ENCODE data around the gene ASTN2. TPM values are rescaled to one million over a fixed set of nuclear protein-coding genes. Genes with fewer than 3 reads are reported as not detected.

ASTN2 gene
- total RNA-seq, 2 donors from 2014 or later: 2.2 to 5.1 TPM

DNA sequence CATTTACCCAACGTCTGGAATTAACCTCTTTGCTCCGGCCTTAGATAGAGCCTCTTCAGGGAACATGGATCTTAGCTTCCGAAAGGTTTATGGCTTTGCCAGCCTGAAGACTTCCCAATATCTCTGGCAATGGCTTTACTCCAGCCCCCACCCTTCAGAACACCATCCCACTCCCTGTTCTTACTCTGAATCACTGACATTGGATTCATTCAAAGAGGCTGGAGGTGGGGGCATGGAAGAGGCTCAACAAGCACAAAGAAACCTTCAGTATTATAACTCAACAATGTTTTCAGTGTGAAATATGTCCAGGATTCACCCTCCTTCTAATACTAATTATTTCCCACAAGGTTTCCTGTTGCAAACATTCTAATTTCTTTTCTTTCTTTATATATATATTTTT lies 91.5 kb downstream of the ASTN2 start:
- no peak for ATAC-seq
- H3K36me3 Mint-ChIP-seq: peaks cover 5% of the 10 kb centered on the region

DNA sequence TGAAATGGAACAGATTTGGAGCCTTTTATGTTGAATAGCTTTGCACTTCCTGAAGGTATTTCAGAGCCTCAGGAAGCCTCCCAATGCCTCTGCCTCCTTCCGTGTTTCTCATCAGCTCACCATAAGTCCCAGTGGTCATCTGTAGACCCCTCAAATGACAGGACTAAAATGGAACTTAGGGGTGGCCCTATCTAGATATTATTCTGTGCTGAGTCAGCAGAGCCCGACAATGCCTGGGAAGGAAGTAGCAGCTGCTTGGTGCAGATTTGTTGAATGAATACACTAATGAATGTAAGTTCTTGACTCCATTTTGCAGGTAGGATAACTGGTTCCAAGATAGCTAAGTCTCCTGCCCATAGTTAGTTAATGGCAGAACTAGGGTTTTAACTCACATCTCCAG lies 97.7 kb downstream of the ASTN2 start:
- ATAC-seq (no peak), DNase-seq (ENCODE audit: low spot score) (no peak)
- H3K27me3 Mint-ChIP-seq: peaks cover 0 to 1% of the 10 kb centered on the region in 2 donors
- H3K9me3 Mint-ChIP-seq: peaks cover 5% of the 10 kb centered on the region
- no peak overlapping the region for H3K27ac Mint-ChIP-seq
- H3K4me3 Mint-ChIP-seq: no peak overlapping the region
- no peaks in the 10 kb centered on the region for H3K36me3 Mint-ChIP-seq
- H3K4me1 Mint-ChIP-seq (ENCODE audit: low read depth in 2 of 2): no peaks in the 10 kb centered on the region

More for the DNA sequence above, 91.5 kb downstream of the ASTN2 start:
- DNase-seq (ENCODE audit: low spot score): no peak
- no peaks in the 10 kb centered on the region for H3K4me1 Mint-ChIP-seq (ENCODE audit: low read depth in 2 of 2)
- H3K9me3 Mint-ChIP-seq: peaks cover 15% of the 10 kb centered on the region
- no peak overlapping the region for H3K4me3 Mint-ChIP-seq
- no peak overlapping the region for H3K27ac Mint-ChIP-seq
- H3K27me3 Mint-ChIP-seq: peaks cover 0 to 2% of the 10 kb centered on the region in 2 donors

DNA sequence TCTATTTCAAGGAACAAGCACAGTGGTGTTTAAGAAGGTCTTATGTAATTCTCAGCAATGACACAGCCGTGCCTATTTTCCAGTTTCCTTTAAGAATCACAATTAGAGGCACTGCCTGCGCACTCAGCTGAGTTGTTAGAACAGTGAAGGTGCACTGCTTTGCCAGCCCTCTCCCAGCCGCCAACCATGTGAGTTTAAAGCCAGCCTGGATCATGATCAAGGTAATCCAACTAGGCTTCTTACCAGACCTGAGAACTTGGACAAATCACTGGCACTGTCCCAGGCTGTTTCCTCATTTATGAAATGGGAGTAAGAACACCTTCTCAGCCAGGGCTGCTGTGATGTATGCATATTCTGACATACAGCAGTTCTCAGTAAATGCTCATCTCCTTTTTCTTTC lies 99.6 kb downstream of the ASTN2 start:
- H3K9me3 Mint-ChIP-seq: peaks cover 4% of the 10 kb centered on the region

DNA sequence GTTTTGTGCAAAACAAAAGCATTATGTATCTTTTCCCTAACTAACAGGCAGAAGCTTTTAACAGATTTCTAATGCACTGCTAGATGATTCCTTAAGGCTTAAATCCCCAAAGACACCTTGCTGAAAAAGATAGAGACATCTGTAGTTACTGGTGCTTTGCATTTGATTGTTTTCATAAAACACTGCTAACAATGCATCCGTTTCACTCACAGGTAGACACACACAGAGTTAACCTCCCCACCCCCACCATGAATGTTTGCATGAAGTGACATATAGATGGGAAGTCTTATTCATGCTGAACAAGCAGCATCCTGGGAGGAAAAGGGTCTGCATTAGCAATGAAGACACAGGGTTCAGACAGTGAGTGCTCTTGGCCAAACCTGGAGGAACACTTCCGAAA lies 100.9 kb downstream of the ASTN2 start:
- peaks cover 8% of the 10 kb centered on the region for H3K9me3 Mint-ChIP-seq
- H3K36me3 Mint-ChIP-seq: no peaks in the 10 kb centered on the region
- DNase-seq (ENCODE audit: low spot score): no peak
- no peak overlapping the region for H3K4me3 Mint-ChIP-seq
- ATAC-seq: no peak
- no peak overlapping the region for H3K27ac Mint-ChIP-seq
- no peaks in the 10 kb centered on the region for H3K4me1 Mint-ChIP-seq (ENCODE audit: low read depth in 2 of 2)
- H3K27me3 Mint-ChIP-seq: no peaks in the 10 kb centered on the region

More for the DNA sequence above, 99.6 kb downstream of the ASTN2 start:
- no peak for DNase-seq (ENCODE audit: low spot score)
- H3K4me1 Mint-ChIP-seq (ENCODE audit: low read depth in 2 of 2): no peaks in the 10 kb centered on the region
- H3K27ac Mint-ChIP-seq: no peak overlapping the region
- H3K4me3 Mint-ChIP-seq: no peak overlapping the region
- no peaks in the 10 kb centered on the region for H3K27me3 Mint-ChIP-seq
- no peaks in the 10 kb centered on the region for H3K36me3 Mint-ChIP-seq
- ATAC-seq: no peak

DNA sequence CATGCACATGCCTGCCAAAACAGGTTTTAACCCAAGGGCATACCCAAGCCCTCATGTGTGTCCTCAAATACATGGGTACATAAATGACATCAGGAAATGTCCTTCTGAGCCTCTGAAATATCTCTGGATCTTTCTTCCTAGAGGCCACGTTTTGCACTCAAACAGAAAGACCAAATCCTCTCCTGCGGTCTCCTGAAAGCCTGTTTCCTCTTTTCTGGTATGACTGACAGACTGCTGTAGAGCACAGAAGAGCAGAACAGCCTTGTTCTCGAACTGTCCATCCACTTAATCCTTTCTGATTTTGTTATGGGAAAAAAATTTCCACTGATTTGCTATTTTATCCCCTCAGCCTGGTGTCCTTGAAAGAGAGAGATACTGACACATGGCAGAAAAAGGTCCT lies 107.2 kb downstream of the ASTN2 start:
- Mint-ChIP-seq H3K4me3 (no peak overlapping the region), H3K4me1 (ENCODE audit: low read depth in 2 of 2) (no peaks in the 10 kb centered on the region), H3K27me3 (peaks cover 0 to 7% of the 10 kb centered on the region in 2 donors), H3K27ac (no peak overlapping the region), H3K9me3 (peaks cover 5% of the 10 kb centered on the region), H3K36me3 (no peaks in the 10 kb centered on the region)
- no peak for DNase-seq (ENCODE audit: low spot score)
- ATAC-seq: no peak

DNA sequence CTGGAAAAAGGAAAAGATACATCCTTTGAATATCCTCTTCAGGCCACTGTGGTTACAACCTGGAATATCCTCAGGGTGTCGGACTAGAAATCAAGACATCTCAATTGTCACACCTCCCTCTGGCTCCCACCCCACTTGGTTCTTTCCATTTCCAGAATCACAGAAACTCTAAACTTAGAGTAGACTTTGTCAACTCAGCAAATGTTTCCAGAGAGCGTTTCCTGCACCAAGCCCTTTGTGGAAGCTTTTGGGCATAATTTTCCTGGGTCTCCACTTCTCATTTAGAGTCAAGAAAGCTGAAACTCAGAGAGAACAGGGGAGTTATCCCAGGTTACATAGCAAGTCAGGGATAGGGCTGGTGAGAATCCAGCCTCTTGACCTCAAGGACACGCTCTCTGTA lies 108.8 kb downstream of the ASTN2 start:
- Mint-ChIP-seq H3K27me3 (peaks cover 0 to 7% of the 10 kb centered on the region in 2 donors), H3K4me3 (no peak overlapping the region)

DNA sequence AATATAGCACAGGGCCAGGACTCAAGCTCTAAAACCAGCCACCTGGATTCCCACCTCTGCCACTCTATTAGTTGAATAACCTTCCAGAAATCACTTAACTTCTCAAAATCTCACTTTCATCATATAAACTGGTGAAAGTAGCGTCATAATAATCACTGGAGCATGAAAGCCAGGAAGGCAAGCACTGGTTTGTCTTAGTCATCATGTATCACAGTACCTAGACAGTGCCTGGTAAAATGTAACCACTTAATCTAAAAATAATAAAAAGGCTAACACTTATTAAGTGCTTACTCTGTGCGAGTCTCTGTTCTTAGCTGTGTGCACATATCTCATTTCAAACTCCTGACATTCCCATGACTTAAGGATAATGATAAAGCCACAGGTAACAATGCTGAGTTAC lies 109.4 kb downstream of the ASTN2 start:
- H3K27me3 Mint-ChIP-seq: peaks cover 0 to 7% of the 10 kb centered on the region in 2 donors

More for the DNA sequence above, 108.8 kb downstream of the ASTN2 start:
- ATAC-seq (no peak), DNase-seq (ENCODE audit: low spot score) (no peak)
- Mint-ChIP-seq H3K4me1 (ENCODE audit: low read depth in 2 of 2) (no peaks in the 10 kb centered on the region), H3K27ac (no peak overlapping the region), H3K36me3 (no peaks in the 10 kb centered on the region), H3K9me3 (peaks cover 5% of the 10 kb centered on the region)

DNA sequence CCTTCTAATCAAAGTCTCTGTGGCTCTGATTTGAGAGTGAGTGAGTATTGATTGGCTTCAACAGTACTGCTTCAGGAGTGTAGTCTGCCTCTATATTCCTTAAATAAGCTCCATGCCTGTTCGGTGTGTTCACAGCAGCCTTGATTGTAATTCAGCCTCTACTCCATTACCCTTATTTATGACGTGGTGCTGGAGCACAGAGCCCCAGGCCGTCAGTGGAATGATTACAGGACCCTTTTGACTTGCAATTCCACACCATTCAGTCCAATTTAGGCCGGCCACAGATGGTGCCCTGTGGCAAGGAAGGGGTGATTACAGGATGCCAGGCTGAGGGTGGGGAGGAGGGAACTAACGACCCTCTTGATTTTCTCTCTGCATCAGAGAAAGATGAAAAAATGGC lies 110.3 kb downstream of the ASTN2 start:
- no peaks in the 10 kb centered on the region for H3K9me3 Mint-ChIP-seq
- no peaks in the 10 kb centered on the region for H3K4me1 Mint-ChIP-seq (ENCODE audit: low read depth in 2 of 2)
- no peak overlapping the region for H3K4me3 Mint-ChIP-seq
- peaks cover 0 to 7% of the 10 kb centered on the region in 2 donors for H3K27me3 Mint-ChIP-seq
- DNase-seq (ENCODE audit: low spot score) (no peak), ATAC-seq (no peak)
- no peak overlapping the region for H3K27ac Mint-ChIP-seq
- no peaks in the 10 kb centered on the region for H3K36me3 Mint-ChIP-seq

More for the DNA sequence above, 109.4 kb downstream of the ASTN2 start:
- Mint-ChIP-seq H3K4me3 (no peak overlapping the region), H3K9me3 (peaks cover 5% of the 10 kb centered on the region), H3K4me1 (ENCODE audit: low read depth in 2 of 2) (no peaks in the 10 kb centered on the region), H3K27ac (no peak overlapping the region), H3K36me3 (no peaks in the 10 kb centered on the region)
- no peak for DNase-seq (ENCODE audit: low spot score)
- ATAC-seq: no peak

DNA sequence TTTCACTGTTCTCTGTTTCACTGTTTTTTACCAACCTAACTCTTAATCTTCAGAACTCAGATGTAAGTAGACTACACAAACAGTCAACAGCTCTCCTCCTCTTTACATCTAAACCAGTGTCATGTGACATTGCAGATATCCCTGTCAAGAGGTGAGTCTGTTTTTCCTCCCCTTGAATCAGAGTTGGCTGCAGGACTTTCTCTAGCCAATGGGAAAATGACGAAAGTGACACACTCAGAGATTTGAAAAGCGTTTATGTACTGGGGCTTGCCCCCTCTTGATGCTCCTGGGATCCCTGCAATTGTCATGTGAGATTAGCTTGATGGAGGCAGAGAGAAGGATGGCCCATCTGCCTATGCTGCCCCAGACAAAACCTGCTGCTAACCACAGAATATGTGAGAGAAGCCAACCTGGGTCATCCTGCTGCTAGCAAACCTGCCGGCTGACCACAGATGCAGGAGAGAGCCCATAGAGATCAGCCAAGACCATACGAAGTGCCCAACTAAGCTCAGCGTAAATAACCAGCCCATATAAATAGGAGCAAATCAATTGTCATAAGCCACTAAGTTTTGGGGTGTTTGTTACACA lies 111.1 kb downstream of the ASTN2 start:
- no peak overlapping the region for H3K27ac Mint-ChIP-seq
- no peaks in the 10 kb centered on the region for H3K36me3 Mint-ChIP-seq
- no peak overlapping the region for H3K4me3 Mint-ChIP-seq
- H3K4me1 Mint-ChIP-seq (ENCODE audit: low read depth in 2 of 2): no peaks in the 10 kb centered on the region
- no peak for DNase-seq (ENCODE audit: low spot score)
- no peaks in the 10 kb centered on the region for H3K9me3 Mint-ChIP-seq
- ATAC-seq: no peak
- peaks cover 0 to 7% of the 10 kb centered on the region in 2 donors for H3K27me3 Mint-ChIP-seq

DNA sequence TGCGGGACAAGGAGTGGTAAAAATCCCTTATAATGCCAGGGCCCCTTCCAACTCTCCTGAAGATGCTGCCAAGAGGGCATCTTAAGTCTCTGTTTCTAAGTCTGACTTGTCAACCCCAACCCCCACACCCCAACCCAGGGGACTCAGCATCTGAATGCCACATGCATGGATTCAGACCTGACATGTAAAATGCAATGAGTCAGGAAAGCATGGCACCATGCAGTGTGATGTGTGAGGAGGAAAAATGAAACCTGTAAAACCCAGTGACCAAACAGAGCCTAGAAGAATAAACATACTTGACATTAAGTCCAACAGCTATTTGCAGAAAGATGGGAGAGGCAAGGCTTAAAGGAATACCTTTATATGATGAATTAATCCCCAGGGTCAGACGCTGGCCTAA lies 112.4 kb downstream of the ASTN2 start:
- Mint-ChIP-seq H3K27me3 (peaks cover 0 to 3% of the 10 kb centered on the region in 2 donors), H3K4me3 (no peak overlapping the region), H3K9me3 (no peaks in the 10 kb centered on the region), H3K4me1 (ENCODE audit: low read depth in 2 of 2) (no peaks in the 10 kb centered on the region), H3K27ac (no peak overlapping the region), H3K36me3 (no peaks in the 10 kb centered on the region)
- ATAC-seq (no peak), DNase-seq (ENCODE audit: low spot score) (no peak)

DNA sequence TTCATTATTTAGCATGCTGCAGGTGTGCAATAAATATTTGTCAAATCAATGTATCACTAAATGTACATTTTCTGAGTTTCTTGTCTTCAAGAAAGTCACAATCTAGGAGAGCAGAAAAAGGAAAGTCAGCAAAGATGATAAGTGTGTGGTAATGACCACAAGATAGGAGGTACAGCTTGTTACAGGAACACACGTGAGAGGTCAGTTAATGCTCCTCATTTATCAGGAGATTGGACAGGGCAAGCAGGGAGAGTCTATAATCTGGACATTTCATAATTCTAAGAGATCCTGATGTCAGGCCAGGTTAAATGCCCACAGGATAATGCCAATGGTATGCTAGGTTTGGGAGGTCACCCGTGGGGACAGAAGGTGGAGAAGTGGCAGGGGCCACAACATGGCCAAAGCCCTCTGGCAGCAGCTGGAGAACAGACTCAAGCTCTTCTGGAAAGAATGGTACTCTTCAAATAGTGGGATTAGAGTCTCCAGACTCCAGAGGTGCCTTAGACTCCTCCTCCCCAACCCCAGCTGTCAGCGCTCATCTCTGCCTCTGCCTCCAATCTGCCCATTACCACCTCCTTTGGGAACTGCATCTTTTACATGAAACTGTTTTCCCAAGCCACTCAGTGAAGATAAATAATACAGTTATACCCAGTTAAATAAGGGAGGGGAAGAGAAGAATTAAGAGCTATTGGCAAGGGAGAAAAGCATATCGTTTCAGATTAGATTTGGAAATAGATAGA lies 114.3 kb downstream of the ASTN2 start:
- ATAC-seq (no peak), DNase-seq (ENCODE audit: low spot score) (no peak)
- Mint-ChIP-seq H3K27ac (no peak overlapping the region), H3K9me3 (no peaks in the 10 kb centered on the region), H3K4me3 (no peak overlapping the region), H3K4me1 (ENCODE audit: low read depth in 2 of 2) (no peaks in the 10 kb centered on the region), H3K36me3 (no peaks in the 10 kb centered on the region), H3K27me3 (no peaks in the 10 kb centered on the region)

DNA sequence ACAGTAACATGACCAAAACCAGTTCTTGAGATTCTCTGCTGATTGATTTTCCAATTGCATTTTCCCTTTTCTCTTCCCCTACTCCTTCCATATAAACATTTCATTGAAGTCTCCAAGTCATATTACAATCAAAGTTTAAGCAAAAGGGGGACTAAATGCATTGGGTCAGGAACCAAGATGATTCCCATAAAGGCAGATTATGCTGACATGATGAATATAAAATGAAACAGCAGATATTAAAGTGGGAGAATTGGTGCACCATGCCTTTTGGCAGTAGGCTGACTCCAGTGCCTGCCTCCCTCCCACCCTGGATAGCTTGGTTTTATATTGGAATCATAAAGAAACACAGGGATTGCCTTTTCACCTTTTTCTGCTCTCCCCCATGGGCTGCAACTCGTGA lies 118.4 kb downstream of the ASTN2 start:
- no peak for DNase-seq (ENCODE audit: low spot score)
- H3K36me3 Mint-ChIP-seq: no peaks in the 10 kb centered on the region
- H3K4me3 Mint-ChIP-seq: no peak overlapping the region
- peaks cover 3% of the 10 kb centered on the region for H3K9me3 Mint-ChIP-seq
- no peak for ATAC-seq
- no peak overlapping the region for H3K27ac Mint-ChIP-seq
- H3K4me1 Mint-ChIP-seq (ENCODE audit: low read depth in 2 of 2): no peaks in the 10 kb centered on the region
- no peaks in the 10 kb centered on the region for H3K27me3 Mint-ChIP-seq

DNA sequence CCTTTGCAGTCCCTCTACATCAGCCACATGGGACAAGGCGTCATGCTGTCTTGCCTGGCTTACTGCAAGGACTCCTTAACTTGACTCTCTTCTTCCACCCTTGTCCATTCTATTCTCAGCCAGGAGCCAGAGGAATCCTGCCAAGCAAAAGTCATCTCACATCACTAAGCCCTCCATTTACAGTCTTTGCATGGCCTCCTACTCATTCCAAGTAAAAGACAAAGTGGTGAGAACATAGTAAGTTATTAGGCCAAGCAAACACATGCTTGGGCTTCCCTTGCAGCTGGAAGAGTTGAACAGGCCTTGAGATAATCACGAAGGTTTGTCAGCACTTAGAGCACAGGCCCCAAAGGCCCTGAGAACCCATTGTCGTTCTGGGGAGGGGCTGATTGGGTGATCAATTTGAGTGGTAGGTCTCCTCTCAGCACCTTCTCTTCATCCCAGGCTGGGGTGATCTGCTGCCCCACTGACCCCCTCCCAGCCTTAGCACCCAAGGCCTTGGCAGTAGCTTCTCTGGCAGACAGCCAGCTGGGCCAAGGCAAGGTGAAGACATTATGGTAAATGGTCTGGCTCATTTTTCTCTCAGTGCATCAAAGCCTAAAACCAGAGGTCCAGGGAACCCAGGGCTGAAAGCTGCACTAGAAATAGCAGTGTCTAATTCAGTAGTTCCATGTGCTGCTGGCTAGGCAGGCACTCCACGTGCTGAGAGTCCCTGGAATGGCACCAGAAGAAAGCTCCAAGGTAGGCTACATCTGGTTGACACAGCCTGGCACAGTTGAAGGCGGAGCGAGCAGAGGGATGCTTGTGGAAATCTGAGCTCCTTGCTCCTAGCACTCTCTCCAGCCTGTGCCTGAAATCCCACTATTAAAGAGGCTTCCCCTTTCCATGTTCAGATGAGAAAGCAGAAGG lies 121.4 kb downstream of the ASTN2 start:
- no peaks in the 10 kb centered on the region for H3K36me3 Mint-ChIP-seq
- ATAC-seq (no peak), DNase-seq (ENCODE audit: low spot score) (no peak)
- H3K9me3 Mint-ChIP-seq: peaks cover 3% of the 10 kb centered on the region
- no peak overlapping the region for H3K4me3 Mint-ChIP-seq
- no peak overlapping the region for H3K27ac Mint-ChIP-seq
- H3K4me1 Mint-ChIP-seq (ENCODE audit: low read depth in 2 of 2): no peaks in the 10 kb centered on the region
- H3K27me3 Mint-ChIP-seq: no peaks in the 10 kb centered on the region
